ENCODE results near the gene ITGA8. TPM values are rescaled to one million over a fixed set of nuclear protein-coding genes. Genes with fewer than 3 reads are reported as not detected.

Gene ITGA8
- total and polyA plus RNA-seq, 10 donors = 1.7 to 60.3 (median 32.9) TPM

GRCh38 chr10:15571575-15571974 lies 148.1 kb downstream of the ITGA8 start:
- Histone ChIP-seq H3K4me3 (no peak overlapping the region), H3K27ac (peak overlapping the region in 1 of 8 donors; percentile 21), H3K9me3 (no peaks in the 10 kb centered on the region), H3K27me3 (replicated peaks in 1 of 7) (no peaks in the 10 kb centered on the region), H3K36me3 (no peaks in the 10 kb centered on the region), H3K4me1 (peaks cover 0 to 10% (median 0%) of the 10 kb centered on the region in 6 donors)
- intact Hi-C loops (cut with DNase I; ENCODE audit: low total_unique reads) = no loop called here
- no peak for TF ChIP-seq POLR2A (IDR thresholded peaks at IDR 0.05)
- TF ChIP-seq CTCF (IDR thresholded peaks at IDR 0.05 in 8 of 11, conservative IDR thresholded peaks at IDR 0.05 in 3 of 11) = no peak
- peak in 1 of 3 donors; percentile 40 for TF ChIP-seq POLR2AphosphoS5 (IDR thresholded peaks at IDR 0.05)
- no peak for DNase-seq
- 20 to 51% (median 36%) methylated on average over 3 of the region's 3 CpGs for WGBS, 5 donors

GRCh38 chr10:15570738-15571339 lies 148.9 kb downstream of the ITGA8 start:
- intact Hi-C loops (cut with DNase I; ENCODE audit: low total_unique reads) = no loop called here

GRCh38 chr10:15567952-15568351 lies 151.8 kb downstream of the ITGA8 start:
- Histone ChIP-seq H3K4me3 (no peak overlapping the region), H3K9me3 (no peaks in the 10 kb centered on the region), H3K4me1 (peaks cover 0 to 10% (median 0%) of the 10 kb centered on the region in 6 donors), H3K27ac (no peak overlapping the region), H3K27me3 (replicated peaks in 1 of 7) (no peaks in the 10 kb centered on the region), H3K36me3 (no peaks in the 10 kb centered on the region)
- TF ChIP-seq POLR2A (IDR thresholded peaks at IDR 0.05) (no peak), POLR2AphosphoS5 (IDR thresholded peaks at IDR 0.05) (no peak), CTCF (IDR thresholded peaks at IDR 0.05 in 8 of 11, conservative IDR thresholded peaks at IDR 0.05 in 3 of 11) (no peak)
- DNase-seq = no peak
- intact Hi-C loops (cut with DNase I; ENCODE audit: low total_unique reads) = no loop called here
- WGBS, 5 donors = 78 to 95% (median 82%) methylated on average over 1 of the region's 1 CpG

More at GRCh38 chr10:15570738-15571339, 148.9 kb downstream of the ITGA8 start:
- WGBS, 5 donors = 95 to 100% (median 97%) methylated on average over 3 of the region's 3 CpGs
- Histone ChIP-seq H3K4me3 (no peak overlapping the region), H3K4me1 (peaks cover 0 to 10% (median 0%) of the 10 kb centered on the region in 6 donors), H3K27ac (peak overlapping the region in 1 of 8 donors; percentile 21), H3K36me3 (no peaks in the 10 kb centered on the region), H3K27me3 (replicated peaks in 1 of 7) (no peaks in the 10 kb centered on the region), H3K9me3 (no peaks in the 10 kb centered on the region)
- DNase-seq = no peak
- TF ChIP-seq POLR2A (IDR thresholded peaks at IDR 0.05) (no peak), POLR2AphosphoS5 (IDR thresholded peaks at IDR 0.05) (no peak), CTCF (IDR thresholded peaks at IDR 0.05 in 8 of 11, conservative IDR thresholded peaks at IDR 0.05 in 3 of 11) (no peak)

GRCh38 chr10:15563246-15563645 lies 156.5 kb downstream of the ITGA8 start:
- no peaks in the 10 kb centered on the region for H3K36me3 ChIP-seq
- H3K27ac ChIP-seq = no peak overlapping the region
- DNase-seq = no peak
- H3K27me3 ChIP-seq (replicated peaks in 1 of 7) = no peaks in the 10 kb centered on the region
- 87 to 100% (median 93%) methylated on average over 1 of the region's 1 CpG for WGBS, 5 donors
- intact Hi-C loops (cut with DNase I; ENCODE audit: low total_unique reads) = no loop called here
- no peaks in the 10 kb centered on the region for H3K9me3 ChIP-seq
- TF ChIP-seq POLR2A (IDR thresholded peaks at IDR 0.05) = no peak
- no peak for TF ChIP-seq POLR2AphosphoS5 (IDR thresholded peaks at IDR 0.05)
- no peaks in the 10 kb centered on the region for H3K4me1 ChIP-seq
- no peak overlapping the region for H3K4me3 ChIP-seq

Measured in spleen (tissue), 11 donors.